HepG2 (cell line): Measurements from ENCODE around the gene TM9SF4. TPM values are rescaled to one million over a fixed set of nuclear protein-coding genes. Genes with fewer than 3 reads are reported as not detected.

Experiments
- ATAC-seq: fragments of 200-7000 bp; cut with Tn5 transposase; 3 replicates; pipeline ENCODE4 v1.9.1; 2020; ENCODE audit warnings: mild to moderate bottlenecking, moderate library complexity
- BruUV-seq: library from RNA; stranded (reverse); fragments of 400-500 nt; replicated peaks from 2 replicates; lab custom pipeline; 2021; lab: Mats Ljungman, UMichigan
- CTCF ChIA-PET: fragments of 300-600 bp; formaldehyde crosslinking; extraction: SDS; loops from one replicate; lab custom pipeline; 2021; ENCODE audit warnings: low total read pairs, inconsistent platforms, low intra/inter-chr PET ratio; lab: Yijun Ruan, JAX
- POLR2A ChIA-PET: fragments of 350-600 bp; sonication (Branson Sonifier 250); formaldehyde crosslinking; loops from one replicate; lab custom pipeline; 2020; ENCODE audit warnings: antibody characterized with exemption, inconsistent platforms; lab: Yijun Ruan, JAX
- DNase-seq: peaks from one replicate; pipeline ENCODE4 v3.0.0-alpha.2; 2015; ENCODE audit warnings: low spot score
- FAIRE-seq: peaks from 3 replicates; lab custom pipeline; 2011; peaks lifted over from hg19 to GRCh38; lab: Jason Lieb, UNC
- H2AFZ ChIP-seq: one replicate; pipeline ENCODE4 v1.6.1; 2011; ENCODE audit warnings: low read length, inconsistent platforms
- H3K27ac ChIP-seq: fragments of 300-600 bp; 3 replicates; pipeline ENCODE4 v1.8.0; 2011; ENCODE audit warnings: mixed run types, mild to moderate bottlenecking, mixed read lengths, low read length, inconsistent platforms; ENCODE audit not compliant: insufficient read depth; ENCODE audit errors: extremely low read length
- H3K27me3 ChIP-seq, 2 experiments: fragments of 200-600 bp in 1 of 2; 2 replicates in 1 of 2; 3 replicates in 1 of 2; pipeline versions ENCODE4 v1.6.0 to v1.8.0; 2011; ENCODE audit warnings: low read length in 2 of 2, mild to moderate bottlenecking in 2 of 2, moderate library complexity in 2 of 2, inconsistent platforms in 1 of 2; ENCODE audit not compliant: insufficient read depth in 2 of 2, control insufficient read depth in 1 of 2
- H3K36me3 ChIP-seq, 2 experiments: fragments of 200-600 bp in 1 of 2; replicated peaks in 1 of 2; 2 replicates in 1 of 2; 3 replicates in 1 of 2; pipeline versions ENCODE4 v1.5.1 to v1.8.0; 2011; ENCODE audit warnings: low read length in 2 of 2, inconsistent platforms in 1 of 2; ENCODE audit not compliant: insufficient read depth in 2 of 2, control insufficient read depth in 1 of 2
- H3K4me1 ChIP-seq: 2 replicates; pipeline ENCODE4 v1.5.1; 2012; ENCODE audit warnings: low read length, inconsistent platforms; ENCODE audit not compliant: insufficient read depth
- H3K4me2 ChIP-seq: 2 replicates; pipeline ENCODE4 v1.6.0; 2011; ENCODE audit warnings: low read depth, low read length, inconsistent platforms
- H3K4me3 ChIP-seq, 3 experiments: fragments of 200-600 bp in 1 of 3; sonication (generic), shearing (Covaris generic) in 1 of 3; replicated peaks in 1 of 3; 2 replicates each; pipeline ENCODE4 v1.5.1; 2011 to 2016; ENCODE audit warnings: low read length in 3 of 3, inconsistent platforms in 2 of 3, low read depth in 2 of 3, mild to moderate bottlenecking in 2 of 3, control low read depth in 1 of 3, mixed read lengths in 1 of 3; ENCODE audit not compliant: insufficient read depth in 1 of 3
- H3K79me2 ChIP-seq: one replicate; pipeline ENCODE4 v1.6.1; 2011; ENCODE audit warnings: low read length, inconsistent platforms; ENCODE audit not compliant: insufficient read depth
- H3K9ac ChIP-seq: 2 replicates; pipeline ENCODE4 v1.6.0; 2011; ENCODE audit warnings: mild to moderate bottlenecking, low read depth, low read length, inconsistent platforms; ENCODE audit not compliant: insufficient read depth
- H3K9me3 ChIP-seq: 2 replicates; pipeline ENCODE4 v1.5.1; 2012; ENCODE audit warnings: mild to moderate bottlenecking, low read length
- H4K20me1 ChIP-seq: 2 replicates; pipeline ENCODE4 v1.6.0; 2011; ENCODE audit warnings: inconsistent platforms, mild to moderate bottlenecking, low read length, moderate library complexity; ENCODE audit not compliant: insufficient read depth
- CHCHD3 ChIP-seq: sonication (generic); formaldehyde crosslinking; IDR thresholded peaks from 2 replicates; pipeline ENCODE4 v1.8.0; 2022; ENCODE audit warnings: mild to moderate bottlenecking, missing genetic modification reagents, moderate library complexity
- HNRNPL ChIP-seq: fragments of 200-400 bp; formaldehyde crosslinking; IDR thresholded peaks from 2 replicates; pipeline ENCODE4 v1.6.1; 2017; ENCODE audit warnings: mild to moderate bottlenecking, low read depth, low read length
- MEIS1 ChIP-seq: sonication (generic); formaldehyde crosslinking; IDR thresholded peaks from 2 replicates; pipeline ENCODE4 v1.9.0; 2021; ENCODE audit warnings: mild to moderate bottlenecking, missing genetic modification reagents, moderate library complexity, borderline replicate concordance
- POLR2A ChIP-seq, 2 experiments: IDR thresholded peaks; 2 replicates each; pipeline ENCODE4 v1.6.1; 2011; ENCODE audit warnings: low read depth in 2 of 2, low read length in 2 of 2, mild to moderate bottlenecking in 1 of 2, moderate library complexity in 1 of 2; ENCODE audit not compliant: insufficient read depth in 1 of 2
- RBFOX2 ChIP-seq: fragments of 200-400 bp; formaldehyde crosslinking; IDR thresholded peaks from 2 replicates; pipeline ENCODE4 v1.6.1; 2017; ENCODE audit warnings: low read depth, mild to moderate bottlenecking, low read length
- RBM22 ChIP-seq: fragments of 200-400 bp; formaldehyde crosslinking; optimal IDR thresholded peaks from 2 replicates; pipeline ENCODE3; 2017; ENCODE audit warnings: mild to moderate bottlenecking, low read length, moderate library complexity
- SP4 ChIP-seq: sonication (generic); formaldehyde crosslinking; IDR thresholded peaks from 2 replicates; pipeline ENCODE4 v1.8.1; 2023; ENCODE audit warnings: mild to moderate bottlenecking, missing genetic modification reagents
- STAG1 ChIP-seq: sonication (generic); formaldehyde crosslinking; IDR thresholded peaks from 2 replicates; pipeline ENCODE4 v1.4.0; 2020; ENCODE audit warnings: missing genetic modification reagents
- TEAD3 ChIP-seq: optimal IDR thresholded peaks from 2 replicates; pipeline ENCODE3; 2016; ENCODE audit warnings: borderline replicate concordance
- THRA ChIP-seq: sonication (generic); formaldehyde crosslinking; IDR thresholded peaks from 2 replicates; pipeline ENCODE4 v1.4.0; 2020; ENCODE audit warnings: missing genetic modification reagents, borderline replicate concordance
- ZNF251 ChIP-seq: sonication (generic); formaldehyde crosslinking; IDR thresholded peaks from 2 replicates; pipeline ENCODE4 v1.9.0; 2021; ENCODE audit warnings: mild to moderate bottlenecking, missing genetic modification reagents
- ZNF446 ChIP-seq: sonication (generic); formaldehyde crosslinking; IDR thresholded peaks from 2 replicates; pipeline ENCODE4 v1.5.0; 2020; ENCODE audit warnings: mild to moderate bottlenecking, missing genetic modification reagents
- WGBS: methylation state at CpG from one replicate; pipeline ENCODE4 v1.1.6; 2017; ENCODE audit warnings: low lambda C conversion rate; 5-methylcytosine and 5-hydroxymethylcytosine counted together
- in situ Hi-C: cut with HindIII; loops from 2 replicates; pipeline ENCODE4 v1.10.0; 2017; ENCODE audit warnings: low pct_unique_long_range_greater_than_20kb; ENCODE audit not compliant: extremely low pct_ligation_motif_present
- intact Hi-C: fragments of 100-400 bp; cut with micrococcal nuclease; formaldehyde crosslinking; loops from one replicate; pipeline ENCODE4 v1.10.0; 2022; ENCODE audit not compliant: unreplicated experiment
- polyA plus RNA-seq, 8 experiments: library from polyadenylated mRNA; depleted of rRNA in 3 of 8; stranded (reverse) in 7 of 8; unstranded in 1 of 8; fragments of >200 nt; fragmentation: Illumina TruSeq in 4 of 8; extraction: Trizol in 4 of 8; gene quantifications; 2 replicates each; pipeline versions ENCODE4 v1.2.1 to v1.2.3, GENCODE V29; 2011 to 2016; ENCODE audit warnings: low read depth in 4 of 8, missing spikeins in 1 of 8, mixed read lengths in 1 of 8; ENCODE audit not compliant: insufficient read depth in 1 of 8
- total RNA-seq, 5 experiments: library from RNA; depleted of rRNA; stranded (reverse); fragments of >200 nt; fragmentation: Illumina TruSeq; extraction: Trizol; gene quantifications; 2 replicates each; pipeline ENCODE4 v1.2.3, GENCODE V29; 2016; ENCODE audit warnings: low read depth in 1 of 5
- TF ChIP-seq, protein P1 (sequence below): sonication (generic); formaldehyde crosslinking; IDR thresholded peaks from 2 replicates; pipeline ENCODE4 v1.5.1; 2020; ENCODE audit warnings: mild to moderate bottlenecking, missing genetic modification reagents, moderate library complexity

TM9SF4 gene
- total and polyA plus RNA-seq, 2 of the 13 experiments (the other 11 are each of a cell fraction or from before 2014, with no cell fraction given): 53.5 to 171 TPM

GRCh38 chr20:32197136-32197535 lies 87.6 kb downstream of the TM9SF4 start (continued):
- TF ChIP-seq, protein P1, sequence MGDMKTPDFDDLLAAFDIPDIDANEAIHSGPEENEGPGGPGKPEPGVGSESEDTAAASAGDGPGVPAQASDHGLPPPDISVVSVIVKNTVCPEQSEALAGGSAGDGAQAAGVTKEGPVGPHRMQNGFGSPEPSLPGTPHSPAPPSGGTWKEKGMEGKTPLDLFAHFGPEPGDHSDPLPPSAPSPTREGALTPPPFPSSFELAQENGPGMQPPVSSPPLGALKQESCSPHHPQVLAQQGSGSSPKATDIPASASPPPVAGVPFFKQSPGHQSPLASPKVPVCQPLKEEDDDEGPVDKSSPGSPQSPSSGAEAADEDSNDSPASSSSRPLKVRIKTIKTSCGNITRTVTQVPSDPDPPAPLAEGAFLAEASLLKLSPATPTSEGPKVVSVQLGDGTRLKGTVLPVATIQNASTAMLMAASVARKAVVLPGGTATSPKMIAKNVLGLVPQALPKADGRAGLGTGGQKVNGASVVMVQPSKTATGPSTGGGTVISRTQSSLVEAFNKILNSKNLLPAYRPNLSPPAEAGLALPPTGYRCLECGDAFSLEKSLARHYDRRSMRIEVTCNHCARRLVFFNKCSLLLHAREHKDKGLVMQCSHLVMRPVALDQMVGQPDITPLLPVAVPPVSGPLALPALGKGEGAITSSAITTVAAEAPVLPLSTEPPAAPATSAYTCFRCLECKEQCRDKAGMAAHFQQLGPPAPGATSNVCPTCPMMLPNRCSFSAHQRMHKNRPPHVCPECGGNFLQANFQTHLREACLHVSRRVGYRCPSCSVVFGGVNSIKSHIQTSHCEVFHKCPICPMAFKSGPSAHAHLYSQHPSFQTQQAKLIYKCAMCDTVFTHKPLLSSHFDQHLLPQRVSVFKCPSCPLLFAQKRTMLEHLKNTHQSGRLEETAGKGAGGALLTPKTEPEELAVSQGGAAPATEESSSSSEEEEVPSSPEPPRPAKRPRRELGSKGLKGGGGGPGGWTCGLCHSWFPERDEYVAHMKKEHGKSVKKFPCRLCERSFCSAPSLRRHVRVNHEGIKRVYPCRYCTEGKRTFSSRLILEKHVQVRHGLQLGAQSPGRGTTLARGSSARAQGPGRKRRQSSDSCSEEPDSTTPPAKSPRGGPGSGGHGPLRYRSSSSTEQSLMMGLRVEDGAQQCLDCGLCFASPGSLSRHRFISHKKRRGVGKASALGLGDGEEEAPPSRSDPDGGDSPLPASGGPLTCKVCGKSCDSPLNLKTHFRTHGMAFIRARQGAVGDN (CRISPR knock-in tag): peak; percentile 40
- TF ChIP-seq STAG1 (CRISPR knock-in tag) (peak; percentile 53), CHCHD3 (CRISPR knock-in tag) (0 out of 2 replicates have a peak, but pooled peaks have one; percentile 71), POLR2A (IDR thresholded peaks at IDR 0.05; ENCODE audit: insufficient read depth in 1 of 2, low read depth in 2 of 2, low read length in 2 of 2) (peak in 1 of 2 experiments; percentile 38; a peak in 1 of 4 replicates), ZNF446 (CRISPR knock-in tag) (0 out of 2 replicates have a peak, but pooled peaks have one; percentile 23), HNRNPL (peak; percentile 64)

DNA sequence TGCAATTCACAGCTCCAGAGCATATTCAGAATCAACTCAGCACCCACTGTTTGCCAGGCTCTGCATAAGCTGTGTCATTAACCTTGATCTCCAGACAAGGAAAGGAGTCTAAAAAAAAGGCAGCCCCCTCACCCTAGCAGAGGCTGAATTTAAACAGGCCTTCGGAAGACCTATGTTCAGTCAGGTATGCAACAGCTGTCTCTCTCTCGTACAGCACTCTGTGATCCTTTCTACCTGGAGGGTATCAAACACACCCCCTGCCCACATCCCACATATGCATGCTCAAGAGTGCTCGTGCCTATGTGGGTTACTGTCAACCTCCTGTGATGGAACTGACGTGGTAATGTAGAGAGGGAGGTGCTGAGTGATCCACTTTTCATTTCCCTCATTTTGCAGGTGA lies 89.5 kb downstream of the TM9SF4 start:
- POLR2A ChIA-PET: no interaction called here
- WGBS: 93% methylated on average over 4 of the region's 4 CpGs
- Histone ChIP-seq H3K4me1 (peaks cover 30% of the 10 kb centered on the region), H3K79me2 (peaks cover 47% of the 10 kb centered on the region), H3K36me3 (peaks cover 65 to 89% of the 10 kb centered on the region in 2 experiments), H3K9ac (no peak overlapping the region), H3K27ac (no peak overlapping the region), H4K20me1 (peaks cover 44% of the 10 kb centered on the region), H3K27me3 (no peaks in the 10 kb centered on the region), H2AFZ (no peak overlapping the region), H3K4me3 (no peak overlapping the region), H3K9me3 (no peaks in the 10 kb centered on the region), H3K4me2 (no peak overlapping the region)
- no TSS peak for BruUV-seq
- in situ Hi-C loops: no loop called here
- CTCF ChIA-PET: no interaction called here
- FAIRE-seq: no peak
- ATAC-seq: no peak
- no peak for TF ChIP-seq THRA (CRISPR knock-in tag)
- TF ChIP-seq RBFOX2: 0 out of 2 replicates have a peak, but pooled peaks have one; percentile 42
- peak; percentile 61 for TF ChIP-seq RBM22
- no peak for TF ChIP-seq MEIS1
- 0 out of 2 replicates have a peak, but pooled peaks have one; percentile 13 for TF ChIP-seq SP4 (CRISPR knock-in tag)
- peak; percentile 7 for TF ChIP-seq TEAD3 (CRISPR knock-in tag)
- no peak for TF ChIP-seq ZNF251 (CRISPR knock-in tag)
- no peak for DNase-seq
- intact Hi-C loops: no loop called here
